Stimulated activated naive CD4-positive, alpha-beta T cell treated with Interleukin-2 at 50 U/mL for 16 hours (primary cell): ENCODE measurements around the gene PSME3IP1.
"Not testable (repeated sequence)": the region's sequence is repeated elsewhere in the genome, so short reads cannot be mapped to it uniquely, and the experiment has no call there.

ENCODE experiments used
- DNase-seq: peaks from one replicate; lab custom pipeline; 2025; lab: John Stamatoyannopoulos, UW

PSME3IP1 gene

GRCh38 chr16:57123974-57124674 lies 61.7 kb downstream of the PSME3IP1 start:
- DNase-seq: no peak

- DNase-seq: no peak
Measured at GRCh38 chr16:57123216-57123973, 62.4 kb downstream of the PSME3IP1 start.

GRCh38 chr16:57118461-57119084 lies 67.3 kb downstream of the PSME3IP1 start:
- no peak for DNase-seq

GRCh38 chr16:57115514-57116182 lies 70.2 kb downstream of the PSME3IP1 start:
- no peak for DNase-seq

GRCh38 chr16:57115168-57115513 lies 70.7 kb downstream of the PSME3IP1 start:
- DNase-seq: no peak

GRCh38 chr16:57113664-57114063 lies 72.2 kb downstream of the PSME3IP1 start:
- DNase-seq: no peak

- DNase-seq: no peak
Measured at GRCh38 chr16:57113042-57113453, 72.8 kb downstream of the PSME3IP1 start.

GRCh38 chr16:57112403-57113041 lies 73.3 kb downstream of the PSME3IP1 start:
- no peak for DNase-seq

GRCh38 chr16:57111420-57111819 lies 74.4 kb downstream of the PSME3IP1 start:
- no peak for DNase-seq

- no peak for DNase-seq
Measured at GRCh38 chr16:57110937-57111336, 74.9 kb downstream of the PSME3IP1 start.

- not testable (repeated sequence) for DNase-seq
Measured at GRCh38 chr16:57109259-57110105, 76.4 kb downstream of the PSME3IP1 start.

GRCh38 chr16:57108432-57108831 lies 77.4 kb downstream of the PSME3IP1 start:
- no peak for DNase-seq

- no peak for DNase-seq
Measured at GRCh38 chr16:57107321-57107922, 78.4 kb downstream of the PSME3IP1 start.

GRCh38 chr16:57106767-57107166 lies 79.1 kb downstream of the PSME3IP1 start:
- no peak for DNase-seq

GRCh38 chr16:57105184-57105583 lies 80.7 kb downstream of the PSME3IP1 start:
- no peak for DNase-seq

GRCh38 chr16:57104706-57105105 lies 81.1 kb downstream of the PSME3IP1 start:
- no peak for DNase-seq

GRCh38 chr16:57102888-57103851 lies 82.7 kb downstream of the PSME3IP1 start:
- no peak for DNase-seq
